Activated CD8-positive, alpha-beta memory T cell treated with anti-CD3 and anti-CD28 coated beads for 48 hours (primary cell): Measurements from ENCODE around the gene ZBTB39.
"Not testable (repeated sequence)": the region's sequence is repeated elsewhere in the genome, so short reads cannot be mapped to it uniquely, and the experiment has no call there.

Experiments used
- DNase-seq, 3 experiments: peaks; one replicate each; pipeline ENCODE4 v3.0.0-alpha.2; 2020; ENCODE audit warnings: low read depth in 2 of 3, low spot score in 2 of 3

The ZBTB39 gene

DNA sequence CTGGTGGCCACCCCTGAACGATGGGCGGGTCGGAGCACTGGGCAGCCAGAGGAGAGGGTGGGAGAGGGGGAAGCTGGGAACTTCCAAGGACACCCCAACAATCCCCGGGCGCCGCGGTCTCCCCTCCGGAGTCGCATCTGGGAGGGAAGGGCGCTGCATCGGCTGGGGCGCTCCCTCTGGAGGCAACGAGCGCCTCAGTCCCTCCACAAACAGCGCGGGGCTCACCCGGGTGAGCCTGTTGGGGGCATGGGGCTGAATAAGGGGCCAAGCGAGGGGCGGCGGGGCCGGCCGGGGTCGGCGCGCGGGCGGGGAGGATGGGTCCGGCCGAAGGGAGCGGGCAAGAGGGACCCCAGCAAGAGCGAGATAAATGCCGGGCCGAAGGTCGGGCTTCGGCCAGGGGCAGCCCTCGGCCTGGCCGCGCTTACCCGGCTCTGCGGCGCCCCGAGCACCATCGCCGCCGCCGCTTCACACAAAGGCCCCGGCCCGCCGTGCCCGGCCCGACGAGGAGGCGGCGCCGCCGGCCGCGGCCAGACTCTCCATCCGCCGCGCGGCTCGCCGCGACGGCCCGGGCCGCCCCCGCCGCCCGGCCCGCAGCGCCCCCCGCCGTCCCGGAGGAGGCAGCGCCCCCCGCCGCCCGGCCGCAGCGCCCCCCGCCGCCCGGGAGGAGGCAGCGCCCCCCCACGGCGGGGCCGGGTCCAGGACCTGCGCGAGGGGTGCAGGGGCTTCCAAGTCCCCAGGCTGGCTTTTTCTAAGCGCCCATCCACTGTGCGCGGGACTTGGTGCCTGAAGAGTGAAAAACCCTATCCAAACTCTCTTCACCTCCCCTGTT is at the start of gene ZBTB39:
TSS of gene ZBTB39 (minus strand) at position 567 of the 829 bp plus-strand sequence. CDS start 1,629 bp downstream, outside the sequence.
- peak in 2 of 3 experiments; percentile 57 to 64 for DNase-seq

DNA sequence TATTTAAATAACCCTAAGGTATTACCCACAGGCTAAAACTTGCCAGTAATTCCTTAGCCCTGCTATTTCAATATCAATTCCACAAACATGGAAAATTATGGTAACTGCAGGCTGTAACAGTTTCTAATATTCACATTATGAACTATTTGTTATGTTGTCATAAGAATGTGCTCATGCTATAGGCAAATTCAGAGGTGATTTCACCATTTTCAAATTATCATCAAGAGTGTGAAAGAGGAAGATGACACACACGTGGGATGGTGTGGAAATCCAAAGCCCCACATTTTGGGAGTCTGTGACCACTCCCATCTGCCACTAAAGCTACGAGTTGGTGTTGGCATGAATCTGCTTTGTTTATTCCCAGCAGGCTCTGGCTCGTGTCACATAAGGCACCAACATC is 49.5 kb upstream of the ZBTB39 start:
- no peak for DNase-seq

GRCh38 chr12:57053901-57054300 is 47.6 kb upstream of the ZBTB39 start:
- DNase-seq: not testable (repeated sequence)

GRCh38 chr12:57053146-57053545 is 46.8 kb upstream of the ZBTB39 start:
- DNase-seq: not testable (repeated sequence)

DNA sequence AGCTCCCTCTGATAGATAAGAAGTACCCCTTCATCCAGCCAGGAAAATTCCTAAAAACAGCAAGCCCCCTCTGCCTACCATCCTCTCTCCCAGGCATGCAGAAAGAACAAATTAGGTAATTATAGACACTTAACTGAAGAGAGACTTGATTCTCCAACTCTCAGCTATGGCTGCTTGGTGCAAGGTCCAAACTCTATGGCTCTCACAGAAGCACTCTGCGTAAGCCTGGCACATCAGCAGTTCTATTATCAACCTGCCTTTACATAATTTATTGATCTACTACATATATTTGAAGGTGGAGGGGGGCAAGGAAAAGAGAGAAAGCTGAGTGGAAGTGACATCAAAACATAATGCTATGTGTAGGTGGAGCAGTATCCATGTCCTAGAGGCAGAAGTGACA is 44.7 kb upstream of the ZBTB39 start:
- DNase-seq: no peak

DNA sequence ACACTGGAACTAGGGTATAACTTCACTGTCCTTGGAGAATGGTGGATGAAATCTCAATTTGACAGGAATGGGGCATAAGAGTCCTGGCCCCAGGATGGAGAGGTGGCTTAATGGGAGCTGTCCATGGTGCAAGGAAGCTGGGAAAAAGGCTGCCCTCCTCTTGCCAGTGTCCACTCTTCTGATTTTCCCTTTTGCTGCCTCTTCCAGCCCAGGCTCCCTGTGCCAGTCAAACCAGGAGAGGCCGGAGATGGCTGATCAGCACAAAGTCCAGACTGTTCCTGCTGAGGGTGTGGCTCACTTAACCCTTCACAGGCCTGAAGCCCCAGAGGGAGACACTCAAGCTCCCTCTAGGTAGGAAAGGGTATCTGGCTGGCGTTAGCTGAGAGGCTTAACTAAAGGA is 43.5 kb upstream of the ZBTB39 start, which contains the start of gene MYO1A:
TSS of gene MYO1A (minus strand) at position 240 of the 400 bp plus-strand sequence. CDS start 1,806 bp downstream, outside the sequence.
- DNase-seq: no peak

DNA sequence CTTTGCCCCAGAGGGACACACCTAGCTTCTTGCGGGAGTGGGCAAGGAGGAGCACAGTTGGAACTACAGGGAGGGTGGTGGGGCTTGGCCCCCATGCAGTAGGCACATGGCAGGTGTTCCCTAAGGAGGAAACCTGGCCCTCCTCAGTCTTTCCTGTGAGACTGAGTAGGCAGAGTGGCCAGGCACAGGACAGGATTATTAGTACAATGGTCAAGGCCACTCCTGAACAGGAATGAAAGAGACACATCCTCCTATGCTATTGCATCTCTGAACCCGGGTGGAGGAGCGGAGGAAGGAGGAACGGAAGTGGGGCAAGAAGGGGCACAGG is 42.7 kb upstream of the ZBTB39 start:
- no peak for DNase-seq

DNA sequence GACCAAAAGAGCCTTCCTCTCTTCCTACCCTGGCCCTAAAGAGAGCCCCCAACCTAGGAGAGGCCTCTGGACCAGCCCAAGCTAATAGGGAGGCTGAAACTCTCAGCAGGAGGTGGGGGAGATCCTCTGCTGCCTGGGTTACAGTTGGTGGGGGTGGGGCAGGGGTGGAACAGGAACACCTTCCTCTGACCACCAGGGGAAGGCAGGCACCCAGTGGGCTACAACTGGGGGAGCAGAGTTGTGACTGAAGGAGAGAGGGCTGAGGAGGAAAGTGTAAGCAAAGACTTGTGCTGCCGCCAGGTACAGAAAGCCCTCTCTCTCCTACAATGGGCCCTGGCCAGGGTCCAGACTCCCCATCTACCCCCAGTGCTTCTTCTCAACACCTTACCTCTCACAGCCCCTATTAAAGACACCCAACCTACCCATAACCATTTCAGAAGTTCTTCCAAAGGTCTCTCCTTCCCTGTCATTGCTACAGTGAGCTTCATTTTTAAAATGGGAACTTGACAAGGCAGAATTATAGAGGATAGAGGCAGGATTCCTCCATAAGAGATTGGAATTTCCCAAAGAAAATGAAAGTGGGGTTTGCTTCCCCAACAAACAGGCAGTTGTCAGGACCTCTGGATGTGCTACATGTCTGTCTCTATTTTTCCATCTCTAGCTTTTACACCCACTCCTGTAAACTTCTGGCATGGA is 42.2 kb upstream of the ZBTB39 start:
- DNase-seq: no peak

- no peak for DNase-seq
Observed at GRCh38 chr12:57047981-57048380, 41.6 kb upstream of the ZBTB39 start.

GRCh38 chr12:57046947-57047890 is 40.9 kb upstream of the ZBTB39 start:
- DNase-seq: peak; percentile 26 to 40 (median 31)

GRCh38 chr12:57046086-57046791 is 39.9 kb upstream of the ZBTB39 start:
- no peak for DNase-seq

- no peak for DNase-seq
Observed at GRCh38 chr12:57044889-57045288, 38.5 kb upstream of the ZBTB39 start.

GRCh38 chr12:57044468-57044867 is 38.1 kb upstream of the ZBTB39 start:
- DNase-seq: no peak

DNA sequence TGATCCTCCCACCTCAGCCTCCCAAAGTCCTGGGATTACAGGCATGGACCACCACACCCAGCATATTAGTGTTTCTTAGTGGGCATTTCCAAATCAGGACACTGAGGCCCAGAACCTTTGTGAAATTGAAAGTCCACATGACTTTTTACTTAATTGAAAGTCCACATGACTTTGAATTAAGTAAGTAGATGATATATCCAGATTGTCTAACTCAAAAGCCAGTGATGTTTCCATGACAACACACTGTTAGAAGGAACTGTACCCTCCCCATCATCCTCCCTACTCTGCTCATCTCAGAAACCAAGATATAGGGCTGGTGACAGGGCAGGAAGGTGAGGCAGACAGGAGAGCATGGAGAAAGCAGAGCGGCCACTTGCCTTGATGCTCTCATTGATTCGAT is 36.3 kb upstream of the ZBTB39 start:
- no peak for DNase-seq

DNA sequence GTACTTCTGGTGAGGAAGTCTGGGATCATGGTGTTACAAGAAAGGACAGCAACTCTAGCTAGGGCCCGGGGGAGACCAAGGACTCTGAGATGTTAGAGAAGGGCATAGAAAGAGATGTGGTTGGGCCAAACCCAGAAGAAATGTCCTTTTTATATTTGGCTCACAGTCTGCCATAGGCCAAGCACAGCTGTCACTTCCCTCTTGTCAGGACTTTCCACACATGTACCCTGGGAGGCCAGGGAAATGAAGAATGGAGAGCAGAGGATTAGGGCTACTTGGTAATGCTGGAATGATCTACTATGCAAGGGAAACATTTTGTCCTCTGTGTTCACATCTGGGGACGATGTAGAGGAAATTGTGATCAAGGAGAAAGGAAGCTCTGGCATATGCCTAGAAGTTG is 34.4 kb upstream of the ZBTB39 start:
- DNase-seq: no peak

DNA sequence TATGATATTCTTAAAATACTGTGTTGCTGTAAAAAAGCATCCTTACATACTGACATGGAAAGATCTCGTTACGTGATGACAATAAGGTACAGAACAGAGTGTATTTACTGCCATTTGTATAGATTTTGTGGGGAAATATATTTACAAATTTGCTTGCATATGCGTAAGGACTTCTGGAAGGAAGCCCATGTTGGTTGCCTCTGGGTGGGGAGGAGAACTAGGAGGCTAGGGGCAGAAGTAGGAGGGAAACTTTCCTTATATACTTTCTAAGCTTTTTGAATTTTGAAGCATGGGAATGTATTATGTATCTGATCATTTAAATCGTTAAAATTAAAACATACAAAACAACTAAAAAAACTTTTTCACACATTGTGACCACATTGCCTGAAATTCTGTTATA is 33.9 kb upstream of the ZBTB39 start:
- no peak for DNase-seq

- DNase-seq: no peak
Observed at GRCh38 chr12:57039016-57039798, 32.9 kb upstream of the ZBTB39 start.

DNA sequence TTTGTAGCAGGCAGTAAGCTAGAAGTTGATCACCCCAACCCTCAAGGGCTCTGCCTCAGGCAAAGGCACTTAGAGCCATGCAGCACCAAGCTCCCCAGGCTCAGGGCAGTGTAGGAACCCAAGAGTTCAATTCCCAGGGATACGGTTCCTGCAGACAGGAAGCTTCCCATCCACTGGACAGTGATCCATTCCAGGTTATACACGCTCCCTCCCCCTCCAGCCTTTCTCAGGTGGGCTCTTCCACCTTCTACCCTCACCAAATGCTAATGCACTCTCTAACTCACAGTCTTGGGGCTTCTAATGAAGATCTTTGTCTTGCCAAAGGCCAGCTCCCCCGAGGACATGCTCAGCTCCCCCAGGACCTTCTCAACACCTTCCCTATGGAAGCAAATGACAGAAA is 30.9 kb upstream of the ZBTB39 start:
- no peak for DNase-seq

GRCh38 chr12:57033431-57033830 is 27.1 kb upstream of the ZBTB39 start:
- DNase-seq: no peak

- no peak for DNase-seq
Observed at GRCh38 chr12:57031789-57032188, 25.4 kb upstream of the ZBTB39 start.
